Measurements from ENCODE around the gene WAC. TPM values are rescaled to one million over a fixed set of nuclear protein-coding genes. Genes with fewer than 3 reads are reported as not detected.
A peak's percentile ranks its signal among the peaks of the same experiment; 100 is the strongest.

WAC gene
- total RNA-seq, 1 donor from 2014 or later = 119 TPM

DNA sequence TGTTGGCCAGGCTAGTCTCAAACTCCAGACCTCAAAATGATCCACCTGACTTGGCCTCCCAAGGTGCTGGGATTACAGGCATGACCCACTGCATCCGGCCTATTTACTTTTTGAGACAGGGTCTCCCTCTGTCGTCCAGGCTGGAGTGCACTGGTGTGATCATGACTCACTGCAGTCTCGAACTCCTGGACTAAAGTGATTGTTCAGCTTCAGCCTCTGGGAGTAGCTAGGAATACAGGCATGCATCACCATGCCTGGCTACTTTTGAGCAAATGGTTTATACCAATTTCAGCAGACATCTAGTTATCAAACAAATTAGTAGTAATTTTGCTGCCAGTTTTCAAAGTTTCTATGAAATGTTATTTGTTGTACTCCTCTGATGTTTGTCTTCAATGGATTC, 2.2 kb upstream of the WAC start:
- DNase-seq (ENCODE audit: low spot score) = no peak

DNA sequence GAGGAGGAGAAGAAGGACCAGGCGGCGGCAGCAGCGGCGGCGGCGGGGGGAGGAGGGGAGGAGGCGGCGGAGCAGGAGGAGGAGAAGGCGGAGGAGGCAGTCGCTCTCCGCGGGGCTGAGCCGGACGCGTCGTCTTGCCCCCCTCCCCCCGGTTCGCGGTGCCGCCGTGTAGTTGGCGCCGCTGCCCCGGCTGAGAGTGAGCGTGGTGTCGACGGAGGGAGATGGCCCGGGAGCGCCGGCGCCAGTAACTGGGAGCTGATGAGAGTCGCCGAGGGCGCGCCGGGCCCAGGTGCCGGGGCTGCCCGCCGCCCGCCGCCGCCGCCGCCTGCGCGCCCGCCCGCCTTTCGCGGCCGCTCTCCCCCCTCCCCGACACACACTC, 257 bp downstream of the WAC start:
- no peak for DNase-seq (ENCODE audit: low spot score)

DNA sequence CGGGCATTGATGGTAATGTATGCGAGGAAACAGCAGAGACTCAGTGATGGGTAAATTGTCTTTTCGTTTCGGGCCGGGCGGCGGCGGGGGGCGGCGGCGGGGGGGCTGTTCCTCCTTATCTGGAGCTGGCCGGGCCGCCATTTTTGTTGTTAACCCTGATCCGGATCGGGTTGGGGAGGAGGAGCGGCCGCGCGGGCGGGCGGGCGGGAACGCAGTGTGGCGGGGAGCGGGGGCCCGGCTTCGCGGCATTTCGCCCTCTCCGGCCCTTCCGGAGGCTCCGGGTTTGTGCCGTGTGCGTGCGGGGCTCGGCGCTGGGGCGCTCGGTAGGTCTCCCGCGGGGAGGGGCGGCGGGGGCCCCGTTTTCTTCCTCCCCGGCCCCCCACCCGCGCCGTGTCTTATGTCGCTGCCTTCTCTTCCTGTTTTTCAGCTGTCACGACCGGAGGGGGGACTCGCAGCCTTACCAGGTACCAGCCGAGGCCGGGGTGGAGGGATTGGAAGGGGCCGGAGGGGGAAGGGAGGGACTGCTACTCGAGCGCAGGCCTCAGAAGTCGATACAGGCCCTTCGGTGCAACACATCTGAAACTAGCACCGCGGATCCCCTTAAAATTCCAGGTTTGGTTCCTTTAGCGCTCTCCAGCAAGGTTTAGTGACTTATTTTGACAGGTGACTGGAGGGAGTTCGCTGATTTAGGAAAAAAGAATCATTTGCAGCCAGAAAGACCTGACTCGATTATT, 820 bp downstream of the WAC start:
- DNase-seq (ENCODE audit: low spot score) = peak; percentile 58

DNA sequence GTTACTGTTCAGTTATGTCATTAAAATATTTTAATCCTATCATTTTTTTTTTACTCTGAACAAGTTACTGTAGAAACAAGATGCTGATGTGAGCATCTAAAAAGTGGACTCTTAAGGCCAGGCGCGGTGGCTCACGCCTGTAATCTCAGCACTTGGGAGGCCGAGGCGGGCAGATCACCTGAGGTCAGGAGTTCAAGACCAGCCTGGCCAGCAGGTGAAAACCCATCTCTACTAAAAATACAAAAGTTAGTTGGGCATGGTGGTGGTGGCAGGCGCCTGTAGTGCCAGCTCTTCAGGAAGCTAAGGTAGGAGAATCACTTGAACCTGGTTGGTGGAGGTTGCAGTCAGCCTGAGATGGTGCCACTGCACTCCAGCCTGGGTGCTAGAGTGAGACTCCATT, 2.9 kb downstream of the WAC start:
- no peak for DNase-seq (ENCODE audit: low spot score)

DNA sequence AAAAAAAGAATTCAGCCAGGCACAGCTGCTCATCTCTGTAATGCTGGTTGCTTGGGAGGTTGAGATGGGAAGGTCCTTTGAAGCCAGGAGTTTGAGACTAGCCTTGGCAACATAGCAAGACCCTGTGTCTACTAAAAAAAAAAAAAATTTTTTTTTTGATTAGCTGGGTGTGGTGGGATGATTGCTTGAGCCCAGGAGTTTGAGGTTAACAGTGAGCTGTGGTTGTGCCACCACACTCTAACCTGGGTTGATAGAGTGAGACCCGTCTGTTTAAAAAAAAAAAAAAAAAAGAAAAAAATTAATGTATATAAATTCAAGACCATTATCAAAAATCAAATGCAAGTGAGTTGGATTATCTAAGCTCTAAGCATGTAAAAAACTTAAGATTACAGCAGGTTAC, 5.7 kb downstream of the WAC start:
- DNase-seq (ENCODE audit: low spot score) = no peak

DNA sequence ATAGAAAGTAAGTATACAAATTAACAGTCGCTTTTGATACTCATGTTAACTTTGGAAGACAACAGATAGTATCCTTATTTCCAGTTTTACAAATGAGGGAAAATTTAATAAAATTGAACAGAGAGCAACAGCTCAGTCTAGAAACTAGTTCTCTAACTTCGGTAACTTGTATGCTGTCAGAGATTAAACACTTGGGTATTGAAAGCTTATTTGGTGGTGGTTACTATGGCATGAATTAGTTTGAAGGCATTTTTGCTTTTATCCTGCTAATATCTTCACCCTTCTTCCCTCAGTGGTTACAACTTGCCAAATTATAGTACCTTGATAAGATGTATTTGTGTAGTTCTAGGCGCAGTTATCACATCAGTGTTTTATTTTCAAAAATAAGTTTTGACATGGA, 7.2 kb downstream of the WAC start:
- DNase-seq (ENCODE audit: low spot score) = no peak

DNA sequence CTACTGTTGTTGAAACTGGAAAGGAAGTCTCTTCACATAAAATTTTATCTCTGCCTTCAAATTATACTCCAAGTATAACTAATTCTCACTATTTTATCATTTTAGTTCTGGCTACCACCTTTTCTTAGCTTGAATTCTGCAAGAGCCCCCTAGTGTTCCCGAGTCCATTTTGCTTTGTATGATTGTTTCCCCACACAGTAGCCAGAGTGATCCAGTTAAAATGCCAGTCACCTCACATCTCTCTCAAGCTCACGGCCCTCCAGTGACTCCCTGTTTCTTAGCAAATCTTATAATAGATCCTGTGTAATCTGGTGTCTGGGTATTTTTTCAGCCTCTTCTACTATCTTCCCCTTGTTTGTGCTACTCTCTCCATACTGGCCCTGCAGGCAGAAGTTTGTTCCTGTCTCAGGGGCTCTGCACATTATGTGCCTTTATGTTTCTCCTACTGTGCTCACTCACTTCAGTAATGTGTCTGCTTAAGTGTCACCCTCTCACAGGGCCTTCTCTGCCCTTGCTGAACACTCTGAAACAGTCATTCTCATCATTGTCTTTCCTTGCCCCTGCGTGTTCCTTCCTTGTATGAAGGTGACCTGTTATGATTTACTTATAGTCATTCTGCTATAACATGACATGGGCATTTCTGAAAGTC, 8.9 kb downstream of the WAC start:
- DNase-seq (ENCODE audit: low spot score) = no peak

DNA sequence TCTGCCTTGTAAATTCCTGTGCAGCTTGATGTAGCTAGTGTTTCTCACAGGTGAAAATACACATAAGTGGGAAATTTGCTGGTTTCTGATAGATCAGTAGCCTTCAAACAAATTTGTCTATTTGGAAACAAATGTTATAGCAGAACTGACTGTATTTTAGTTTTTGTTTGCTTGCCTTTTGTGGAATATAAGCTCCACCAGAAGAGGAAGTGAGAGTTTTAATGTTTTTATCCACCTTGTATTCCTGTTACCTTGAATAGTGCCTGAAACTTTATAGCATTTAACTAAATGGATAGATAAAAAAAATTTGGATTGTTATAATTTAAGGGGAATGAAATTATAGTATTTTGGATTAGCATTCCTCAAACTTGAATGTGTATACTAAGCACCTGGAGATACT, 9.8 kb downstream of the WAC start:
- no peak for DNase-seq (ENCODE audit: low spot score)

DNA sequence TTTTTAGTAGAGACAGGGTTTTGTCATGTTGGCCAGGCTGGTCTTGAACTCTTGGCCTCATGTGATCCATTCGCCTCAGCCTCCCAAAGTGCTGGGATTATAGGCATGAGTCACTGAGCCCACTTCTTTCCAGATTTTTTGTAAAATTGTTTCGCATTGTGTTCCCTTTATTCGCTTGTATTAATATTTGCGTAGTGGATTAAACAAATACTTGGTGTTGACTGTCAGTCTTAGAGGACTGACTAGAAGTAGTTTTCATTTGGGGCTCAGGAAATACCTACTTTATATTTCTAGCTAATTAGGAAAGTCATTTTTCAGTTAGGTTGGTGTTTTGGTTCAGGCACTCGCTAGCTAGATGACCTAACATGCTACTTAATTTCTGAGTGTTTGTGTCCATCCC, 11.1 kb downstream of the WAC start:
- DNase-seq (ENCODE audit: low spot score) = no peak

DNA sequence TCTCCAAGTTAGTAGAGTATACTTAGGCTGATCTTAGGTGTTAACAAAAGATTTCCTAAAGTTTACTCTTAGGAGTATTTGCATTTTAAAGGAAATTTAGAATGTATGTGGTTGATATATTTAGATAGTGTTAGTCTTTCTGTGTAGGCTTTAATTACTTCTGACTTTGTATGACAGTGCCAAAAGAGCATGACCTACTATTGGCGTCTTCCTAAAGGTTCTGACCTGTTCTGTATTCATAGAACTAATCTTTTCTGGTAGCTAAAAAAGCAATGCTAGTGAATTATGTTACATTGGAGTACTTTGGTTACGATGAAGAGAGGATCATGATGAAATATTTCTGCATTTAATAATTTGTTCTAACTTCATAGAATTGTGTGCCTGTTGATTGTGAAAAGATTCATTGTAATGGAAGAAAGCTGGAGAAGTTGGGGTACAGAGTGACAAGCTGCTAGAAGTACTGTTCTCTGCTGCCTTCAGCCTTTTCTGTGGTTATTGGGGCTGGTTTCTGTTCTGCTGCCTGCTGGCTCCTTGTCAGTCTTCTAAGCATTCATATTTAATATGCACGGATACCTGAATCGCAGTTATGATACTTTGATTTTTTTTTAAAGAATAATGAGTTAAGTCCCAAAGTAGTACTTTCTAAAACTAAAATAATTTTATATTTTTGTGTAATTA, 13.2 kb downstream of the WAC start:
- no peak for DNase-seq (ENCODE audit: low spot score)

DNA sequence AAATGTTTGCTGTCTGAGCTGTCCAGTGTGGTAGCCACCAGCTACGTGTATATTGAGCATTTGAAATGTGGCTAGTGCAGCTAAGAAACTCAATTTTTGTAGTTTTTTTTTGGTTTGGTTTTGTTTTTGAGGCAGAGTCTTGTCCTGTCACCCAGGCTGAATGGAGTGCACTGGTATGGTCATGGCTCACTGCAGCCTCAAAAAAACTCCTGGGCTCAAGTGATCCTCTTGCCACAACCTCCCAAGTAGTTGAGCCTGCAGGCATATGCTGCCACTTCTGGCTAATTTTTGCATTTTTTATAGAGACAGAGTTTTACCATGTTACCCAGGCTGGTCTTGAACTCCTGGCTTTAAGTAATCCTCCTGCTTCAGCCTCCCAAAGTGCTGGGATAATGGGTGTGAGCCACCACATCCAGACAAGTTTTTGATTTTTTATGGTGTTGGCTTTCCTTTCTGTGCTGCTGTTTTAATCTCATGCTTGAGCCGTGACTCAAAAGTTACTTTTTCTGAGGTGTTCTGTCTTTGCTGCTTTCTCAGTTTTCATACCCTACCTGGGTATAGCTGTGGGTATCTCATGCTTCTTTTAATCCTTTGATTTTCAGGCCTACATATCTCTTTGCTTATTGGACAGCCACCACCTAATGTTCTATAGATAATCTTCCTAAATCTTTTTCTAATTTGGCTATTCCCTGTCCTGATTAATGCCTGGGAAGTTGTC, 16.0 kb downstream of the WAC start:
- no peak for DNase-seq (ENCODE audit: low spot score)

DNA sequence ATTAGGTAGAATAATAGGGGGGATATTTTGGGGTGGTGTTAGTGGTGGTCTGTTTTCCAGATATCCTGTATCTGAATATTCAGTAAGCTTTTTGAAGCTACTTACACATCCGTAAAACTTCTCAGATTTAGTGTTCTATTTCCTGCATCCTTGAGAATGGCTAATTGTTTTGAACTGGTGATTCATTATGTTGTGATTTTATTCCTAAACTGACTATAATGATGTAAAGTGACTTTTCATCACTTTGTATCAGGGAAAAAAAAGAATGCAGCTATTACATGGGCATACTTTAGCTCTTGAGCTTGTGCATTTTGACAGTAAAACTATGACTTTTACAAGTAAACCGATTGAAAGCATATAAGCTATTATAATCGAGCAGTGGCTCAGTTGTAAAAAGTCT, 18.2 kb downstream of the WAC start:
- DNase-seq (ENCODE audit: low spot score) = no peak

DNA sequence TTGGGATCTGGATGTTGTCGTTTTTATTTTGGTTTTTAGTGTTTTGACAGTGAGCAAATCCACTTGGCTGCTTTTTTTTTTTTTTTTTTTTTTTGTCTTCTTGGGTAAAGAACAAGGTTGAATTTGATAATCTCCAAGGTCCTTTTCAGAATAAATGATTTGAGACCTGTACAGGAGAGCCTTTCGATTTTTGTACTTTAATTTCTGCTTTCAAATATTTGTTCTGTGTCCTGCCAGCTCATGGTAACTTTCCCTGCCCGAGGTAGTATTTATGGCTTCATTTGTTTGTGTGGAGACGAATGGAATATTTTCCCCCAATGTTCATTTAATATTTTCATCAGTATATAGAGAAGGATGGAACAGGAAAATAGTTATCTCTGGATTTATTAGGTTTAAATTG, 19.9 kb downstream of the WAC start:
- no peak for DNase-seq (ENCODE audit: low spot score)

DNA sequence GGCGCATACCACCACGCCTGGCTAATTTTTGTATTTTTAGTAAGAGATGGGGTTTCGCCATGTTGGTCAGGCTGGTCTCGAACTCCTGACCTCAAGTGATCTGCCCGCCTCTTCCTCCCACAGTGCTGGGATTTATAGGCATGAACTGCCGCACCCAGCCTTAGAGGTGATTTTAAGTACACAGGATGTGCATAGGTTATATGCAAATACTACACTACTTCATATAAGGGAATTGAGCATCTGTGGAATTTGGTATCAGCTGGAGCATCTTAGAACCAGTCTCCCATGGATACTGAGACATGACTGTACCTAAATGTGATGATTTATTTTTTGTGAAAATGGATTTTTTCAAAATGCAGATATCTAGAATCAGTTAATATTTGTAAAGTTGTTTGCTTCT, 21.1 kb downstream of the WAC start:
- no peak for DNase-seq (ENCODE audit: low spot score)

DNA sequence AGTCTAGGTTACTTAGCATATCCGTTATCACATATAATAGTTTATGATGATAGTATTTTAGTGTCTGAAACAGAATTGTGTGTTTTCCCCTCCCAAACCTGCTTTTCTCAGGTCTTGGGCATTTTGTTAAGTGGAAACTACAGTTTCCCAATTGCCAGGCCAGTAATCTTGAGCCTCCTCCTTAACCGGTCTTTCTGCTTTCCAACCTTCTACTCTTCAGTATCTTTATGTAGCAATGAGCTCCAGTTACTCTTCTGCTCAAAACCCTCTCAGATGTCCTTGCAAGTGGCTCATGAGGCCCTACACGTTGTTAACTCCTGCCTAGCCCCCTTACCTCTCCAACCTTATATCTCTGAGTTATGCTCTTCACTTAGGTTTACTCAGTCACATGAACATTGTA, 22.0 kb downstream of the WAC start:
- DNase-seq (ENCODE audit: low spot score) = no peak

DNA sequence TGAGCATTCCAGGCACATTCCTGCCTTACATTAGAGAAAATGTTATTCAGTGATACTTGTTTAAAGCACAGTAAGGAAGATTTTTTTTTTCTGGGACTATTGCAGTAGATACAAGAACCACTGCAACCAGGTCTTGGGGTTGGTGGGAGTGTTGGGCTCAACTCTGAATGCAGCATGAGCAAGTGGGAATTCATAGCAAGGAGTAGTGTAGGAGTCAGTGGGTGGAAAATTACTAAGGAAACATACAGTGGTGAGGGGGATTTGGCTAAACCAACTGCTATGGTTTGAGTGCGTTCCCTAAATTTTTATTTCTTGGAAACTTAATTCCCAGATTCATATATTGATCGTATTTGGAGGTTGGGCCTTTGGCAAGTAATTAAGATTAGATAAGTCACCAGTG, 22.4 kb downstream of the WAC start:
- no peak for DNase-seq (ENCODE audit: low spot score)

DNA sequence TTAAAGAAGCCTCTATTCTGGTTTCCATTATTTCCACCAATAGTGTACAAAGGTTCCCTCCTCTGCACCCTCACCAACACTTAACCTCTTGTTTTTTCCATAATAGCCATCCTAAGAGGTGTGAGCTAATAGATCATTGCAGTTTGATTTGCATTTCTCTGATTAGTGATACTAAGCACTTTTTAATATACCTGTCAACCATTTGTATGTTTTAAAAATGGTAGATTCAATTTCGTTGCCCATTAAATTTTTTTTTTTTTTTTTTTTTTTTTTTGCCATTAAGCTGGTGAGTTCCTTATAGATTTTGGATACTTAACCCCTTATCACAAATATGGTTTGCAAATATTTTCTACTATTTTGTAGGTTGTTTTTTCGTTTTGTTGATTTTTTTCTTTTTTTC, 23.2 kb downstream of the WAC start:
- no peak for DNase-seq (ENCODE audit: low spot score)

DNA sequence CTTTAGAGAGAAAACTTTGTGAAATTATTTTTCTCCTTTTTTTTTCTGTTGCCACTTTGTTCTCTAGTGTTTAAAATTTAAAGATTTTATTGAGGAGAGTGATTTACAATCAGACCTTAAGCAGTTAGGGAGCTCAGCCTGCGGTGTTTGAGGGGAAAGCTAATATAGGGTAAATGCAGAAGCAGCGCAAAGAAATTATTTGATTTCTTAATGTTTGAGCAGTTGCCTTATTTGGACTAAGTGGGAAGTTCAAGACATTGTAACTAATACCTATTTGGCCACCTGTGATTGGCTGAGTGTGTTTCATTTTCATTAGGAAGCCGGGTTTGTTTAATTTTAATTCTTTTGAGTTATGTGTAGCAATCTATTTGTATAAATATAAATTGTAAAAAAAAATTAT, 25.3 kb downstream of the WAC start:
- no peak for DNase-seq (ENCODE audit: low spot score)

DNA sequence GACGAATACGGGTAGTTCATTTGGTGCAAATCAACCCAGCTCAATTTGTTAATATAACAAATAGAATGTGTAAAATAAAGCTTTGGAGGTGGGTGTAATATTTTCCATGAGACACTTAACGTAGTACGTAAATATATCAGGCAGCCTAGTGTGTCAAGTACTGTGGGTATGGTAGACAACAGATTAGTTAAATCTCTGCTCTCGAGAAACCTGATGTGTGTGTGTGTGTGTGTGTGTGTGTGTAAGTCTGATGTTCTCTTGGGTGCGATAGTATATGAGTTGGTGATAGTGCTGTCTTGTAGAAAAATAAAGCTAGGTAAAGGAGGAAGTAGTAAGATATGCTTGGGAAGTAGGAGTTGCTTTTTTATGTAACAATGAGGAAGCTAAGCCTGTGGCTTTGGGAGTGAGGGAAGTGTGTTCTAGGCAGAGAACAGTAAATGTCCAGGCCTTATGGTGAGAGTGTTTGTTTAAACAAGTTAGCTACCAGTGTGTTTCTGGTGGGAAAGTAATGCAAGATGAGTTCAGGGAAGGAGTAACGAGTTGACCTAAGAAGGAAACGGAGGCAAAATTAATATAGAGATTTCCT, 26.1 kb downstream of the WAC start:
- no peak for DNase-seq (ENCODE audit: low spot score)

DNA sequence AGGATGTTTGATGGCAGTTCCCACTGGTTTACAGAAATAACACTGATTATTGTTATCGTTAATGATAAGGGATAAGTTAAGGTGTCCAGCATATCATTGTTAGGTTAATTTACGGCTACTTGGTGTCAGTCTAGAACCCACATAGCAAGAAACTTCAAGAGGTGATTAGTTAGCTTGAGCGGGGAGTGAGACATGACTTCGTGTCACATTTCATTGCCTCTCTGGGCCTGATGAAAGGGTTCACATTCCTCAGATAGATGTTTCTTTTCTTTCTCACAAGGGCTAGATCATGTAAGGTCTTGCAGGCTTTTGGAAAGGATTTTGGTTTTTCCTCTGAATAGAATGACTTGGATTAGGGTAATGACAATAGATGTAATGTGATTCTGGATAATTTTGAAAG, 26.7 kb downstream of the WAC start:
- DNase-seq (ENCODE audit: low spot score) = no peak

DNA sequence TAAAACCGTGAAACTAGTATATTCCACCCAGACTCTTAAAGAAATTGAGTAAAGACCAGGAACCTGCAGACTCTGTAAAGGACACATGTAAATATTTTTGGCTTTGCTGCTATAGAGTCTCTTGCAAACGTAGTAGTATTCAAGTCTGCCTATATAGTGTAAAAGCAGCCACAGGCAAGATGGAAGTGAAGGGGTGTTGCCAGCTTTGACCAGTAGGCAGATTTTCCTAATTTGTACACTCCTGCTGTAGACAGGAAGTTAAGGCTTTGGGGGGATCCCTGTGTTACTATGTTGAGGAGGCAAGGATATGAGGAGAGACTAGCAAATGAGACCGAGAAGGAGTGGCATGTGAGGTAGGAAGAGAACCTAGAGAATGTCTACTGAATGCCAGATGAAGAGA, 27.7 kb downstream of the WAC start:
- DNase-seq (ENCODE audit: low spot score) = no peak

DNA sequence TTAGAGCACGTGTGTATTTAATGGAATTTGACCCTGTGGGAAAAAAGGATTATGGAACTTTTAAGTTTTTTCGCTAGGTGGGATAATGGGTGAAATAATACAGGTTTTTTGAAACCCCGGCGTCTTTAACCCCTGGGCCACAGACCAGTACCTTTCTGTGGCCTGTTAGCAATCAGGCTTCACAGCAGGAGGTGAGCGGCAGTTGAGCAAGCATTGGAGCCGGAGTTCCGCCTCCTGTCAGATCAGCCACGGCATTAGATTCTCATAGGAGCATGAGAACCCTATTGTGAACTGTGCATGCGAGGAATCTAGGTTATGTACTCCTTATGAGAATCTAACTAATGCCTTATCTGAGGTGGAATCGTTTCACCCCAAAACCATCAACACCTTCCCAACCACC, 28.6 kb downstream of the WAC start:
- DNase-seq (ENCODE audit: low spot score) = no peak

Data from mucosa of gallbladder (tissue), 1 donor.